Muscle of leg (tissue), 11 donors: Measurements from ENCODE around the gene CHL1. TPM values are rescaled to one million over a fixed set of nuclear protein-coding genes. Genes with fewer than 3 reads are reported as not detected.

Experiments
- DNase-seq: peaks from one replicate; pipeline ENCODE4 v3.0.0; 2013
- H3K27ac ChIP-seq: one replicate; pipeline ENCODE4 v1.5.1; 2013; ENCODE audit warnings: mild to moderate bottlenecking, low read length, control low read depth
- H3K27me3 ChIP-seq: one replicate; pipeline ENCODE4 v1.6.1; 2013; ENCODE audit warnings: low read length; ENCODE audit not compliant: control insufficient read depth, insufficient read depth
- H3K36me3 ChIP-seq: one replicate; pipeline ENCODE4 v1.6.1; 2013; ENCODE audit warnings: low read length; ENCODE audit not compliant: control insufficient read depth, insufficient read depth
- H3K4me1 ChIP-seq: one replicate; pipeline ENCODE4 v1.6.1; 2013; ENCODE audit warnings: low read length; ENCODE audit not compliant: control insufficient read depth, insufficient read depth
- H3K4me3 ChIP-seq: one replicate; pipeline ENCODE4 v1.5.1; 2013; ENCODE audit warnings: low read length, control low read depth
- H3K9me3 ChIP-seq: replicated peaks from 2 replicates; pipeline ENCODE4 v1.6.1; 2013; ENCODE audit warnings: low read depth, low read length; ENCODE audit not compliant: control insufficient read depth
- WGBS: methylation state at CpG from one replicate; pipeline ENCODE4 v1.1.5; 2013; ENCODE audit warnings: missing lambda C conversion rate; ENCODE audit not compliant: insufficient coverage; 5-methylcytosine and 5-hydroxymethylcytosine counted together
- polyA plus RNA-seq, 8 donors: library from polyadenylated mRNA; unstranded; fragments of 120-200 nt; gene quantifications; one replicate each; pipeline versions ENCODE4 v1.2.1 to v1.2.3, GENCODE V29; 2013; ENCODE audit warnings: inconsistent platforms in 1 of 8, low replicate concordance in 1 of 8; ENCODE audit not compliant: insufficient read length in 8 of 8, insufficient read depth in 1 of 8
- total RNA-seq: library from RNA; stranded (reverse); fragments of 120-200 nt; gene quantifications from one replicate; pipeline ENCODE4 v1.2.4, GENCODE V29; 2013

CHL1 gene
- total and polyA plus RNA-seq, 9 donors, result 3.2 to 5.7 (median 4.5) TPM

DNA sequence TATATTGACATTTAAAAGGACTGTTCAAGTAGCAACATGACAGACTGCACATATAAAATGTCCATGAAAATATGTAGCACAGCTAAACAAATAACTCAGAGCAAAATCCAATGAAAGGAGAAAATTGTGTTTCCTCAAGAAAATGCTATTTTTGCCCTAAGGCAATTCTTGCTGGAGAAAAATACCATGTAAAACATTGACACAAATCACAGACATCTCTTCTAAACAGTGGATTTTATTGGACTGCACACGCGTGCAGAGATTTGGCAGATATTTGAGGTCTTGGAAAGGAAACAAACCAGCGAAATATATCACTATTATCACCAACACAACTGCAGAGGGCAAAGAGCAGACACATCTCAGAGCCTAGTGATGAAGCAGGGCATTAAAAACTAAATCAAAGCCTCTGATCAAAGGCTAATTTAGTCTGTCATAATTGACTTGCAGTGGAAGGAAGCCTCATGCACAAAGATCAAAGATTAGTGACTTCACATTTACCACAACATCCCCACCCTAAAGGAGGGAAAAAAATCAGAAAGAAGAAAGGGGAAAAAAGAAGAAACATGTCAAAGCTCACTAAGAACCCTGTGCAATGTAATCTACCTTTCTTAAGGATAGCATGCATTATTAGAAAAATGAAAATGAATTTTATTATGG is 52.4 kb downstream of the CHL1 start:
- no peaks in the 10 kb centered on the region for H3K36me3 ChIP-seq
- WGBS, result no CpG with 5 or more reads among the region's 3 CpGs
- no peak overlapping the region for H3K27ac ChIP-seq
- no peak for DNase-seq
- peaks cover 4% of the 10 kb centered on the region for H3K4me1 ChIP-seq
- H3K9me3 ChIP-seq, result no peaks in the 10 kb centered on the region
- no peaks in the 10 kb centered on the region for H3K27me3 ChIP-seq
- H3K4me3 ChIP-seq, result no peak overlapping the region

- peaks cover 2% of the 10 kb centered on the region for H3K4me1 ChIP-seq
Measured at GRCh38 chr3:249587-250262, 53.2 kb downstream of the CHL1 start.

GRCh38 chr3:256501-256900 is 59.9 kb downstream of the CHL1 start:
- Histone ChIP-seq H3K9me3 (no peaks in the 10 kb centered on the region), H3K4me1 (no peaks in the 10 kb centered on the region), H3K4me3 (no peak overlapping the region), H3K36me3 (no peaks in the 10 kb centered on the region), H3K27ac (no peak overlapping the region), H3K27me3 (no peaks in the 10 kb centered on the region)
- 91% methylated on average over 1 of the region's 3 CpGs for WGBS
- no peak for DNase-seq

More at GRCh38 chr3:249587-250262, 53.2 kb downstream of the CHL1 start:
- no peaks in the 10 kb centered on the region for H3K9me3 ChIP-seq
- no peak for DNase-seq
- H3K27me3 ChIP-seq, result no peaks in the 10 kb centered on the region
- no peaks in the 10 kb centered on the region for H3K36me3 ChIP-seq
- no peak overlapping the region for H3K4me3 ChIP-seq
- no peak overlapping the region for H3K27ac ChIP-seq

- Histone ChIP-seq H3K27me3 (no peaks in the 10 kb centered on the region), H3K4me1 (no peaks in the 10 kb centered on the region), H3K36me3 (no peaks in the 10 kb centered on the region), H3K27ac (no peak overlapping the region), H3K9me3 (no peaks in the 10 kb centered on the region), H3K4me3 (no peak overlapping the region)
- DNase-seq, result no peak
- WGBS, result 91% methylated on average over 4 of the region's 6 CpGs
Measured at GRCh38 chr3:257826-258225, 61.3 kb downstream of the CHL1 start.

- no peaks in the 10 kb centered on the region for H3K9me3 ChIP-seq
Measured at GRCh38 chr3:260898-261297, 64.3 kb downstream of the CHL1 start.

DNA sequence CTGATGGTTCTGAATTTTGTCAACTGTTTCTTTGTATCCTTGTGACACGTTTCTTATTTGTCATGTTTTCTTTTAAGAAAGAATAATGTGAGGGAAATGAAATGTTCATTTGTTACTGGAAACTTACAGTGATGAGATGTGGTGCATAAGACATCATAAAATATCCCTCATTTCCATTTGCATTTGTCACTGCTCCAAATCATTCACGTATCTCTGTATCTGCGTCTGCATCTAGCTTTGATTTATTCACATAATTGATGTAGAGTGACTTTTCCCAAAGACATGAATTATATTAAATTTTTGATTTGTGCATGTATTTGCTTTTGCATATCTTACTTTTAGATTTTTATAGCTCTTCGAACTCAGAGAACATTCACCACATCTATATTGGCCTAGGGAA is 66.8 kb downstream of the CHL1 start:
- WGBS, result no CpG with 5 or more reads among the region's 4 CpGs

More at GRCh38 chr3:260898-261297, 64.3 kb downstream of the CHL1 start:
- H3K4me3 ChIP-seq, result no peak overlapping the region
- no peak for DNase-seq
- no peaks in the 10 kb centered on the region for H3K36me3 ChIP-seq
- H3K27me3 ChIP-seq, result no peaks in the 10 kb centered on the region
- no peaks in the 10 kb centered on the region for H3K4me1 ChIP-seq
- WGBS, result no CpG with 5 or more reads among the region's 2 CpGs
- no peak overlapping the region for H3K27ac ChIP-seq

DNA sequence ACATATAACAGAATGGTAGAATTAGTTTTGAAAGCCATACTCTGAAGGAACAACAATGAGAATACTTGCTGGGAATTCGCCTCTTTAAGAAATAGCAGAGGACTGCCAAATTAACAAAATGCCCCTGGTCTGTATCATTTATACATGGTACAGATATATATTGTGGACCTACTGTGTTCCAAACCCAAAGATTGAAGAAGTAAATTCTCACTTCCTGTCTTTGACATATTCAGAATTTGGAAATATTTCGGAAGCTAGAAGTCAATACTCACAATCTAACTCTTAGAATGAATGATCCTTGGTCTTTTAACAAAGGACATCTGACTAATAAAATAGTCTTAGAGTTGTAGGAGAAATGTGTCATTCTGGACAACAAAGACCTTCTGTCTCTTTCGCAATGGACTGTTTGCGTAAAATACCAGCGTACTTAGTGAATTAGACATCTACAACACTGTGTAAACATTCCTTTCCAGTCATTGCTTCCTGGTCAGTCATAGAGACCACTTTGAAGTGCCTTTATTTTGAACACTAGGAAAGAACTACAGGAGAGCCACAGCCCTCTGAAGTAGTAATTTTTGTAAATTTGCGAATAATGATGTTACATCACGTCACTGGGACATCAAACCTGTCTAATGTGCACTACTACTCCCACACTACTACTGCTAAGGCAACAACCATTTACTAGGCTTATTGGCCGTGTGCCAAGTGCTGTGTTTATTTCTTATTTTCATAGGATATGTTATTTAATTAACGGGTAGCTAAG is 68.0 kb downstream of the CHL1 start:
- DNase-seq, result no peak
- no peaks in the 10 kb centered on the region for H3K36me3 ChIP-seq
- no peaks in the 10 kb centered on the region for H3K9me3 ChIP-seq
- H3K27me3 ChIP-seq, result no peaks in the 10 kb centered on the region
- no peak overlapping the region for H3K4me3 ChIP-seq
- H3K27ac ChIP-seq, result no peak overlapping the region
- H3K4me1 ChIP-seq, result no peaks in the 10 kb centered on the region
- WGBS, result 80% methylated on average over 1 of the region's 9 CpGs

More for the DNA sequence above, 66.8 kb downstream of the CHL1 start:
- Histone ChIP-seq H3K27ac (no peak overlapping the region), H3K36me3 (no peaks in the 10 kb centered on the region), H3K9me3 (no peaks in the 10 kb centered on the region), H3K4me3 (no peak overlapping the region), H3K4me1 (no peaks in the 10 kb centered on the region), H3K27me3 (no peaks in the 10 kb centered on the region)
- DNase-seq, result no peak

DNA sequence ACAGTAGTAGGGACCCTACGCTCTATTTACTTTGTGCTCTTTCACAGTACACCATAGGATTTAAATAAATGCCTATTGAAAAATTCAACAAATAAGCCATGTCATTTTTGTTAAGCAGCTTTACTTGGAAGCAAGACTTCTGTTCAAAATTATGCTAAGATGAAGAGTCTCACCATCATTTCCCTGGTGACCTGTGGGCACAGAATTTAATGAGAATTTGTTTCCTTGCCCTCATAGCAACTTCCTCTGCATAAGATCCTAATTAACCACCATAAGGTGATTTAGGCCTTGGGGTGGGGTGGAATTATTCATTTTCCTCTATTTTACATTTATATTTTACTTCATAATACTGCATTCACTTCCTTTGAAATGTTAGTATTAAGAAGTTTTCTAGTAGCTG is 70.5 kb downstream of the CHL1 start:
- H3K9me3 ChIP-seq, result no peaks in the 10 kb centered on the region
- H3K4me1 ChIP-seq, result no peaks in the 10 kb centered on the region
- H3K27ac ChIP-seq, result no peak overlapping the region
- H3K27me3 ChIP-seq, result no peaks in the 10 kb centered on the region
- H3K4me3 ChIP-seq, result no peak overlapping the region
- no peak for DNase-seq
- WGBS, result no CpG with 5 or more reads among the region's 1 CpG
- H3K36me3 ChIP-seq, result no peaks in the 10 kb centered on the region

DNA sequence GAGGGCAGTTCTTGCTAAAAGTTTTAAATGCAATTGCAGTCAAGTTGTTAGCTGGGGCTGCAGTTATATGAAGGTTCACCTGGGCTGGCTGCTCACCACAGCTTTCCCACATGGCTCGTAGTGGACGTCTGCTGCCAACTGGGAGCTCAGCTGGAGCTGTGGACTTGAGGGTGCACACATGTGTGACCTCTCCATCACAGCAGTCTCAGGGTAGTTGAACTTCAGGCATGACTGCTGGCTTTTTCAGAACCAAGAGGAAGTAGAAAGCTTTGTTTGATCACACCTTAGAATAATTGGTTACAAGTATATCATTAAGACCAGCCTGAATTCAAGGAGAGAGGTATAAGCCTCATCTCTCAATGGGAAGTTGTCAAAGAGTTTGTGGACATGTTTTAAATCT is 74.1 kb downstream of the CHL1 start:
- Histone ChIP-seq H3K27me3 (no peaks in the 10 kb centered on the region), H3K4me3 (no peak overlapping the region), H3K27ac (no peak overlapping the region), H3K4me1 (no peaks in the 10 kb centered on the region), H3K36me3 (no peaks in the 10 kb centered on the region), H3K9me3 (no peaks in the 10 kb centered on the region)
- no peak for DNase-seq
- 31% methylated on average over 2 of the region's 2 CpGs for WGBS

GRCh38 chr3:274927-275326 is 78.4 kb downstream of the CHL1 start:
- no peak overlapping the region for H3K4me3 ChIP-seq
- H3K9me3 ChIP-seq, result no peaks in the 10 kb centered on the region
- WGBS, result no CpG with 5 or more reads among the region's 2 CpGs
- H3K27ac ChIP-seq, result no peak overlapping the region
- no peaks in the 10 kb centered on the region for H3K27me3 ChIP-seq
- H3K4me1 ChIP-seq, result no peaks in the 10 kb centered on the region
- no peaks in the 10 kb centered on the region for H3K36me3 ChIP-seq
- no peak for DNase-seq
